Measurements from ENCODE around the gene RTEL1. TPM values are rescaled to one million over a fixed set of nuclear protein-coding genes. Genes with fewer than 3 reads are reported as not detected.

RTEL1 gene
- total and polyA plus RNA-seq, 2 donors (not counting 1 experiment from before 2014, with no cell fraction given), result 4.7 to 12.4 TPM

- DNase-seq (ENCODE audit: low read depth in 2 of 2), result no peak
- Histone ChIP-seq H4K20me1 (ENCODE audit: control insufficient read depth, extremely low read depth, insufficient read depth, low read length) (no peaks in the 10 kb centered on the region), H2AFZ (ENCODE audit: low read length) (no peak overlapping the region), H3K27me3 (ENCODE audit: control insufficient read depth, insufficient read depth, low read length) (no peaks in the 10 kb centered on the region), H3K79me2 (ENCODE audit: control insufficient read depth, insufficient read depth, low read length) (peaks cover 2% of the 10 kb centered on the region), H3K27ac (ENCODE audit: insufficient read depth, low read length) (peak overlapping the region; percentile 98), H3K4me1 (ENCODE audit: control insufficient read depth, extremely low read depth, insufficient read depth, low read length) (peaks cover 33% of the 10 kb centered on the region), H3K4me3 (replicated peaks in 1 of 4; ENCODE audit: control extremely low read depth in 1 of 4, insufficient read depth in 1 of 4, low read depth in 3 of 4, low read length in 4 of 4) (no peak overlapping the region), H3K4me2 (ENCODE audit: extremely low read depth, insufficient read depth, low read length) (no peak overlapping the region), H3K9me3 (ENCODE audit: control insufficient read depth, insufficient read depth, low read depth, low read length) (no peaks in the 10 kb centered on the region), H3K36me3 (ENCODE audit: control insufficient read depth, insufficient read depth, low read length) (peaks cover 26% of the 10 kb centered on the region), H3K9ac (ENCODE audit: insufficient read depth, low read length) (peak overlapping the region; percentile 69)
- TF ChIP-seq CTCF (conservative IDR thresholded peaks at IDR 0.05 in 1 of 2, IDR thresholded peaks at IDR 0.05 in 1 of 2; ENCODE audit: low read depth in 1 of 2, low read length in 2 of 2) (no peak), EZH2 (IDR thresholded peaks at IDR 0.05; ENCODE audit: low read length, missing control alignments) (no peak)
These were observed 29.5 kb downstream of the RTEL1 start for GRCh38 chr20:63687419-63688178.

GRCh38 chr20:63688228-63689045 lies 30.3 kb downstream of the RTEL1 start:
- no peaks in the 10 kb centered on the region for H4K20me1 ChIP-seq (ENCODE audit: control insufficient read depth, extremely low read depth, insufficient read depth, low read length)
- H3K4me3 ChIP-seq (replicated peaks in 1 of 4; ENCODE audit: control extremely low read depth in 1 of 4, insufficient read depth in 1 of 4, low read depth in 3 of 4, low read length in 4 of 4), result no peak overlapping the region
- no peaks in the 10 kb centered on the region for H3K9me3 ChIP-seq (ENCODE audit: control insufficient read depth, insufficient read depth, low read depth, low read length)
- H2AFZ ChIP-seq (ENCODE audit: low read length), result no peak overlapping the region
- peak overlapping the region; percentile 98 for H3K27ac ChIP-seq (ENCODE audit: insufficient read depth, low read length)
- no peak overlapping the region for H3K4me2 ChIP-seq (ENCODE audit: extremely low read depth, insufficient read depth, low read length)
- no peaks in the 10 kb centered on the region for H3K27me3 ChIP-seq (ENCODE audit: control insufficient read depth, insufficient read depth, low read length)
- H3K4me1 ChIP-seq (ENCODE audit: control insufficient read depth, extremely low read depth, insufficient read depth, low read length), result peaks cover 25% of the 10 kb centered on the region
- peaks cover 23% of the 10 kb centered on the region for H3K36me3 ChIP-seq (ENCODE audit: control insufficient read depth, insufficient read depth, low read length)
- no peak for DNase-seq (ENCODE audit: low read depth in 2 of 2)
- peak overlapping the region; percentile 69 for H3K9ac ChIP-seq (ENCODE audit: insufficient read depth, low read length)
- H3K79me2 ChIP-seq (ENCODE audit: control insufficient read depth, insufficient read depth, low read length), result peaks cover 2% of the 10 kb centered on the region
- TF ChIP-seq EZH2 (IDR thresholded peaks at IDR 0.05; ENCODE audit: low read length, missing control alignments), result no peak
- TF ChIP-seq CTCF (conservative IDR thresholded peaks at IDR 0.05 in 1 of 2, IDR thresholded peaks at IDR 0.05 in 1 of 2; ENCODE audit: low read depth in 1 of 2, low read length in 2 of 2), result no peak

Measured in fibroblast of lung (primary cell).